ENCODE measurements around the gene RIN3.

The RIN3 gene

GRCh38 chr14:92695562-92695961, 182.0 kb downstream of the RIN3 start:
- DNase-seq: no peak

- no peak for DNase-seq
Observed at GRCh38 chr14:92696366-92696765, 182.8 kb downstream of the RIN3 start.

GRCh38 chr14:92698393-92698792, 184.8 kb downstream of the RIN3 start:
- DNase-seq: no peak

- no peak for DNase-seq
Observed at GRCh38 chr14:92701826-92702225, 188.2 kb downstream of the RIN3 start.

- DNase-seq: no peak
Observed at GRCh38 chr14:92702441-92702918, 188.9 kb downstream of the RIN3 start.

GRCh38 chr14:92703516-92703915, 189.9 kb downstream of the RIN3 start:
- no peak for DNase-seq

- no peak for DNase-seq
Observed at GRCh38 chr14:92704036-92704804, 190.6 kb downstream of the RIN3 start.

- no peak for DNase-seq
Observed at GRCh38 chr14:92704821-92705220, 191.2 kb downstream of the RIN3 start.

DNA sequence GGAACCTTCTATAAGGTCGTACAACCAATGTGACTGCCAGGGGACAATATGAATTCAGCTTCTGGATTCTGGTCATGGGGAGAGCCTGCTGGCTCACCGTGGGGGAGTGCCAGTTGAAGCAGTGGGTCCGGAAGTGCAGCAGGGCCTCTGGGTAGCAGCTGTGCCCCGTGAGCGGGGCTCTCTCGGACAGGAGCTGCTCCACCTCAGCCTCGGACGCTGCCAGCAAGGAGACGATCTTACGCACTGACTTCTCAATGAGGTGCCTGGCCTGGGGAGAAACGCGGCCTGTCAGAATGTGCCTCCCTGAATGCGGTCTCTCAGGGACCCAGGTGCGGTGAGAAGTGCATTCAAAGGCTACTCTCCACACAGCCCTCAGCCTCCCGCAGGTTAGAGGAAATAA, 192.8 kb downstream of the RIN3 start:
- no peak for DNase-seq

DNA sequence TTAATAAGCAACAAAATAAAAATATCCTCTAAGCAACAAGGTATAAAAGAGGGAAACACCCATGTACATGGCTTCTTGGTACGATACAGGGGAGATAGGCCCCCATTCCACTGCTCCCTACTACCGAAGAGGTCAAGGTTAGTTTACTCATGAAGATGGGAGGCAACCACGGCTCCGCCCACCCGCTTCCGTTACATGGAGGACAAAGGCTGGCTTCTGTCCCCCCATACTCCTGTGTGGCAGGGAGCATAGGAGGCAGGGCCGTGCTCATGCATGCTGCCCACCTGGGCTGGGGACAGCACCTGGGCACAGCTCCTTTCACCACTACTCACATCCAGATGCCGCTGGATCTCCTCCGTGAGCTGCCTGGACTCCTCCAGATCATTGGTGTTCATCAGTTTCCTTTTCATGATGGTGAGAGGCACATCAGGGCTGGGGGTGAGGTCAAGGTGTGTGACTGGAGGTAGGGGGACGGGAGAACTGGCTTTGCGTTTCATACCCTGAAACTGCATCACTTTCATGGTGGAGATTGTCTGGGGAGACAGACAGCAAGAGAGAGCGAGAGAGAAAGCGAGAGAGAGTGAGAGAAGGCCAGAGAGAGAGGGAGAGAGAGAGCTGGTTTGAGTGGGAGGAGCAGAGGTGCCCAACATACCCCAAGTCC, 195.9 kb downstream of the RIN3 start:
- no peak for DNase-seq

DNA sequence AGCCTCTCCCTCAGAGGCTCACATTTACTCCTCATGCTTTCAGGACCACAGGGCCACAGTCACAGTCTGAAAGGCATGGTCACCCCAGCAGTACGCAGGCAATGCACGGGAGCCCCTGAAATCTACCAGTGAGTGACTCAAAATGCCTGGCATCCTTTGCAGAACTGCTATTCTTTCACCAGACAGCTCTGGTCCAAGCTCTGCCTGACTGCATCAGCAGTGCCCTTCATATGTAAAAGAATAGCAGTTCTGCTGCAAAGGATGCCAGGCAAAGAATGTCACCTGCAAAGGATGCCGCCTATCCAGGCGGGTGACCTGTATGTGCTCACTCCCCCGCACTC, 196.4 kb downstream of the RIN3 start:
- DNase-seq: no peak

DNA sequence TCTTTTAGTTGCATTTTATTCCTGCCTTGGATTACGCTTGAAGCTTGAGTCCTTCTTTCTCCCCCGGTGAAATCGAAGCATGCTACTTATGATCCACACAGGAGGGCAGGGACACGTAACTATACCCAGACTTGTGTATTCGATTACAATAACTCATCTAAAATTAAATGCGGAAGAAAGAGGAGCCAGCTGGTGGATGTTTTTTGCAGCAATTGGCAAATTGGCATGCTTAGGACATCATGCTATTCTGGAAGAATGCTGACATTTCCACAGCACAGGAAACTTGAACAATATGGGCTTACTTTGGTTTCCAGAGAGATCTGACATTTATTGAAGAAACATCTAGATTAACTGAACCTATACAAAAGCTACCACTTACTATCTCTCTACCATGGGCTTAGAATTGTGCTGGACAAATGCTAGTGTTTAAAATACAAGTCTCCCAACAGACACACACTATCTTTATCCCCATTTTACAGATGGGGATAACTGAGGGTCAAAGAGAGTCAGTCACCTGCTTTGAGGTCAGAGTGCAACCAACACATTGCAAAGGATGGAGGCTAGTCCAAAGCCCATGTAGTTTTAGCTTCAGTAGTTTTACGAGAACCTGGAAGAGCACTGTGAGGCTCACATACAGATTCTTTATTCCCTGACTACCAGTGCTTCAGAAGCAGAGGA, 198.5 kb downstream of the RIN3 start:
- DNase-seq: no peak

- no peak for DNase-seq
Observed at GRCh38 chr14:92712654-92713051, 199.1 kb downstream of the RIN3 start.

DNA sequence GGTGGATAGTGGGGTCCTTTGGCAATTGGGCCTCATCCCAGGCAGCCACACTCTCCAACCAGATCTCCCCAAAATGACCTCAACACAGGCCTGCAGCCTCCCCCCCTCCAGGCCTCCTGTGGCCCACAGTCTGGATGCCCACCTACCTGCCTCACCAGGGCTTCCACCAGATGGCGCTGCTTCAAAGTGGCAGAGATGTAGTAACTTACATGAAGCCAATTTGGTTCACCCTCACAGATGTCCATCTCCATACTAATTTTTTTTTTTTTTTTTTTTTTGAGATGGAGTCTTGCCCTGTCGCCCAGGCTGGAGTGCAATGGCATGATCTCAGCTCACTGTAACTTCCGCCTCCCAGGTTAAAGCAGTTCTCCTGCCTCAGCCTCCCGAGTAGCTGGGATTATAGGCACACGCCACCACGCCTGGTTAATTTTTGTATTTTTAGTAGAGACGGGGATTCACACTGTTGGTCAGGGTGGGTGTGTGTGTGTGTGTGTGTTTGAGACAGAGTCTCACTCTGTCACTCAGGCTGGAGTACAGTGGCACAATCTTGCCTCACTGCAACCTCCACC, 201.2 kb downstream of the RIN3 start:
- DNase-seq: peak; percentile 81

- DNase-seq: no peak
Observed at GRCh38 chr14:92716131-92716530, 202.6 kb downstream of the RIN3 start.

GRCh38 chr14:92717571-92718042, 204.0 kb downstream of the RIN3 start:
- DNase-seq: no peak

- DNase-seq: no peak
Observed at GRCh38 chr14:92718664-92719063, 205.1 kb downstream of the RIN3 start.

DNA sequence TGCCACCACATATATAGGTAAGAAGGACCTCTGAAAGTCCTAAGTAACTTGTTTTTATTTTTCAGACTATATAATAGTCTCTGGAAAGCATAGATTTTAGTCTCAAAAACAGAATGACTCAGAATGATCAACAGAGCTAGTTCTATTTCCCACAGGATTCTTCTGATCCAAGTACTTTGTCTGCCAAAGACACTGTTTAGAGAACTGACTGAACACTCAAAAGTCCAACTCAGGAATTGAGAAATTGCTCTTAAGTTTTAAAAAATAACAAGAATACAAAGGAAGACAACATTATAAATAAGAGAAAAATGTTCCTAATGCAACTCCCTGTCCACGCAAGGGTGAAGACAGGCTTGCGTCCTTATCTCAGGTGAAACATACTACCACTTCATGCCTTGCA, 205.8 kb downstream of the RIN3 start:
- no peak for DNase-seq

GRCh38 chr14:92719890-92720323, 206.3 kb downstream of the RIN3 start:
- DNase-seq: no peak

DNA sequence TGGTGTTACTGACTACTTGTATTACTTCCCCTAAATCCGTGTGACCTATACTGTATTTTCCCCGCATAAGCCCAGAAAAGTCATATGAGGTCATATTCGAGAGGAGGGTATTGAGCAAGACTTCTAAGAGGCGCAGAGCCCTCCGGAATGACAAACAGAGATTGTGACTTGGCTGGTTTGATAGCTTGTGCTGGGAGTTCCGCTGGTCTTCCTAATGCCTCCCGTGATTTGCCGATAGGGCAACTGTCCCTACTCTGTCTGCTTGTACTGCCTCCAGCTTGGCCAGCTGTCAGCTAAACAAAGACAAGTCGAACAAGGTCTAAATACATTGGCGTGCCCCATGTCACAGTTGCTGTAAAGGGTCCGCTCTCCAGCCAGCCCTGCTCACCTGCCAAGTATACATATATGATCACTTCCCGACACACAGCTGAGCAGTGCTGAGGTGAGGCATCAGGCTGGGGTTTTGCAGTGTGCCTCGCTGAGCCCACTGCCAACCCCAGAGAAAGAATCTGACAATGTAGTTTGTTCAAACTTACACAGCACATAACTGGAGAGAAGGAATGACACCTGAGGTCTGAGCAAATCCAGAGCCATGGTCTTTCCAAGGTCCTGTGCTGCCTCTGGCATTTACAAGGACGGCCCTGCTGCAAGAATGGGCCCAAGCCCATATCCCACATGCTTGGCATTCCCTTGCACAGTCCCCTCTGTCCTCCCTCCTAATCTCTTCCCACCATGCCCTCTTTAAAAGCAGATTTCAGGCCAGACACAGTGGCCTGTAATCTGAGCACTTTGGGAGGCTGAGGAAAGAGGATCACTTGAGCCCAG, 211.1 kb downstream of the RIN3 start:
- DNase-seq: no peak

- peak; percentile 13 for DNase-seq
Observed at GRCh38 chr14:92726135-92726932, 212.8 kb downstream of the RIN3 start.

DNA sequence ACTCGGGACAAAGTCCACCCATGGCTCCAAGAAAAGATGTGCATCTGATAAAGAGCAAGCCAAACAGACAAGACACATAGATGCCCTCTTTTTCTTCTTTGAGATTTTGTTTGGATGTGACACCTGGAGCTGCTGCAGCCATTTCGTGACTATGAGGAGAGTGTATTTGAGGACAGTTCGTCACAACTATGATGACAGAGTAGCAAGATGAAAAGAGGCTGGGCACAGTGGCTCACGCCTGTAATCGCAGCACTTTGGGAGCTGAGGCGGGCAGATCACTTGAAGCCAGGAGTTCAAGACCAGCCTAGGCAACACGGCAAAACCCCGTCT, 213.3 kb downstream of the RIN3 start:
- DNase-seq: no peak

Measured in stimulated activated CD4-positive, alpha-beta T cell treated with anti-CD3 and anti-CD28 coated beads, Interleukin-1b, Interleukin-23, amount 100 ng/mL, for 48 hours (primary cell).